ENCODE data around the gene EME1.
"Not testable (repeated sequence)": the region's sequence is repeated elsewhere in the genome, so short reads cannot be mapped to it uniquely, and the experiment has no call there.

GRCh38 chr17:50398672-50399071 is 25.6 kb downstream of the EME1 start:
- not testable (repeated sequence) for TF ChIP-seq POLR2AphosphoS5 (IDR thresholded peaks at IDR 0.05; ENCODE audit: low read depth); CTCF (IDR thresholded peaks at IDR 0.05; ENCODE audit: insufficient read depth, low read length); SPI1 (IDR thresholded peaks at IDR 0.05; ENCODE audit: borderline replicate concordance, low read depth); REST (IDR thresholded peaks at IDR 0.05; ENCODE audit: insufficient replicate concordance, low read depth); GABPA (IDR thresholded peaks at IDR 0.05; ENCODE audit: low read depth)

All from HL-60 (cell line).